T-helper 2 cell treated with Interferon-gamma antibody and Interleukin-4, amounts not matched to agents 5 μg/mL and 100 μg/mL, for 36 hours (primary cell): ENCODE measurements around the gene GP2.

ENCODE experiments used
- DNase-seq: peaks from one replicate; pipeline ENCODE4 v3.0.0; 2021; ENCODE audit warnings: low spot score
- H3K27ac Mint-ChIP-seq: one replicate; pipeline ENCODE4 v1.8.0; 2021; ENCODE audit warnings: mild to moderate bottlenecking, mixed read lengths
- H3K27me3 Mint-ChIP-seq: one replicate; pipeline ENCODE4 v1.8.0; 2021; ENCODE audit warnings: low read depth, mixed read lengths
- H3K36me3 Mint-ChIP-seq: one replicate; pipeline ENCODE4 v1.8.0; 2021; ENCODE audit warnings: low read depth, mixed read lengths
- H3K4me1 Mint-ChIP-seq: one replicate; pipeline ENCODE4 v1.8.0; 2021; ENCODE audit warnings: low read depth, mixed read lengths
- H3K4me3 Mint-ChIP-seq: one replicate; pipeline ENCODE4 v1.8.0; 2022; ENCODE audit warnings: mild to moderate bottlenecking, moderate library complexity, mixed read lengths
- H3K9me3 Mint-ChIP-seq: one replicate; pipeline ENCODE4 v1.8.0; 2021; ENCODE audit warnings: mixed read lengths

The GP2 gene

DNA sequence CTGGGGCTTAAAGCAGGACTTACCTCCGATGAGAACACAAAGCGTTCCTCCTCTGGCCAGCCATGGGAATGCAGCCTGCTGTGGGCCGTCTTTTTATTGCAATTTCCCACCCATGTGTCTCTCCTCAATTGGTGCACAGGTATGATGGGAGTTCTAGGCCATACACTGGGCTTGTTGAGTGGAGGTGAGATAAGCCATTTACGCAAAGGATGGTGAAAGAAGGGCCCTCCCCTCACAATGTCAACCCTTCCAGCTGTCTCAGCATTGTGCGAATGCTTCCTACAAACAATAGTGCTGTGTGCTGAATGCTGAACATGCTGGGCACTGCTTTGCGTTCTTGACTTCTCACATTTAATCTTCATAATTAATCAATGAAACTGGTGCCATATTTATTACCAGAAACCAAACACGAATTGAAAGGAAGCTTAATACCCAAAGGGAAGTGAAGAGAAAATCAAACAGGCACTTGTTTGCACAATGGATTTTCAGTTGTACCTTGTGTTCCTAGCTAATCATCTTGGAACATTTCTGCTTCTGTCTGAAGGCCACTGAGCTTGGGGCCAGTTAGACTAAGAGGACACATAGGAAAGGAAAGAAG is at the start of gene GP2:
Gene GP2, minus strand, starts transcription at position 70 of the 598 bp plus-strand sequence. CDS start 1,082 bp downstream, outside the sequence.
- Mint-ChIP-seq H3K4me1 (no peaks in the 10 kb centered on the region), H3K27ac (no peak within 1 kb of the TSS)

DNA sequence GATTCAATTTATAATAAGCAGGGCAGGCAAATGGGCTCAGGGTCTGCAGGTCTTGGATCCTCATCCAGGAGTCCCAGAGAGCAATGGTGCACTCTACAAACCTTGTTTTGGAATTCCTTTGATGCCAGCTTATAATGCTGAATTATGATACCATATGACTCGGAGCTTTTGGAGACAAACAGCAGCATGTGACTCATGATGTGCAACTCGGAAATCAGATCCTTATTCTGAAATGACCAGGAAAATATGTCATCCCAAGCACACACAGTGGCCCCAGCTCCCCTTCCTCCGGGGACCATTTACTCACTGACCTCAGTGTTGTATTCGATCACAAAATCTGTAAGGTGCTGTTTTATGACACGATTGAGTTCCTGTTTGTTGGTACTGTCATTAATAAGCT is 45.4 kb upstream of the GP2 start:
- Mint-ChIP-seq H3K9me3 (no peaks in the 10 kb centered on the region), H3K27me3 (peaks cover 3% of the 10 kb centered on the region), H3K27ac (no peak overlapping the region), H3K4me3 (no peak overlapping the region), H3K4me1 (no peaks in the 10 kb centered on the region), H3K36me3 (no peaks in the 10 kb centered on the region)
- no peak for DNase-seq

More for the DNA sequence above, at the start of gene GP2:
- no peaks in the 10 kb centered on the region for H3K27me3 Mint-ChIP-seq
- DNase-seq, result no peak
- no peak within 1 kb of the TSS for H3K4me3 Mint-ChIP-seq
- H3K36me3 Mint-ChIP-seq, result no peaks in the 10 kb centered on the region
- H3K9me3 Mint-ChIP-seq, result no peaks in the 10 kb centered on the region

DNA sequence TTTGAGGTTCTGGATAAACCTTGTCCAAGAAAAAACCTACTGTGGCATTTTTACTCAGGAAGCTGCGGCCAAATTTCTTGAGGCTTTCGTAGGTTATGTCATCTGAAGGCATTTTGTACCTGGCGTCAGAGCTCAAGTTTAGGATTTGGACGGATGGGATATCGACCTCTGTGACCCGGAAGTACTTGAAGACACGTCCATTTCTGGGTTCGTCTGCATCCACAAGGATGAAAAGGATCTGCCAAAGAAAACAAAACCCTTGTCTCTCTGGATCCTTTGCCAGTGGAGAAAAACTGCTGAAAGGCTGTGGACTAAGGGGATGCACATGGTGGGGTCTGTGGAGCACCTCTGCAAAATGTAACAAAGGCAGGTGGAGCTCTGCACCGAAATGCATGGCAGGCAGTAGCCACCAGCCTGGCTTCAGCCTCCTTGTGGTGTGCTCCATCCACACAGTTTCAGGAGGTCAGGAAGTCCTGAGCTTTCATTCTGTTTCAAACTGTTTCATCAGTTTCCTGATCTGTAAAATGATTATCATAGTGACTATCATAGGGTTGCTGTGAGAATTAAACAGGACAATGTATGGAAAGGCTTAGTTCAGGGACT is 42.2 kb upstream of the GP2 start:
- Mint-ChIP-seq H3K27me3 (no peaks in the 10 kb centered on the region), H3K9me3 (no peaks in the 10 kb centered on the region), H3K4me3 (no peak overlapping the region), H3K36me3 (no peaks in the 10 kb centered on the region), H3K4me1 (no peaks in the 10 kb centered on the region), H3K27ac (no peak overlapping the region)
- DNase-seq, result no peak

DNA sequence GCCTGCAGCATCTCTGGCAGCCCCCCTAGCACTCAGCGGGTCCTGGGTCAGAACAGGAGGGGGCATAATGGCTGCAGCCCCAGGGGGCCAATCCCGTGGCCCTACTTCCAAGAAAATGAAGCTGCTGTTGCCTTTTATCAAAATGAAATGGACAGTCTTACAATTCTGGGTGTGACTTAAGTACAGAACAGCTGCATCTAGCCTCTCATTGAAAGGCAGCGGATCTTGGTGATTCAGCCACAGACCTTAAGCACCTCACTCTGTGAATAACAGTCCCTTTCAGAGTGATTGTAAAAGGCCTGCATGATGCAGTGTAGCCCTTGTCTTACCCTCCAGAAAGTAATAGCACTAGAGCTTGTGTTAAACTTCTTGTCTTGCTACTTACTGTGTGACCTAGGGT is 36.7 kb upstream of the GP2 start:
- H3K36me3 Mint-ChIP-seq, result no peaks in the 10 kb centered on the region
- DNase-seq, result no peak
- no peaks in the 10 kb centered on the region for H3K27me3 Mint-ChIP-seq
- no peaks in the 10 kb centered on the region for H3K9me3 Mint-ChIP-seq
- H3K27ac Mint-ChIP-seq, result no peak overlapping the region
- no peak overlapping the region for H3K4me3 Mint-ChIP-seq
- no peaks in the 10 kb centered on the region for H3K4me1 Mint-ChIP-seq

DNA sequence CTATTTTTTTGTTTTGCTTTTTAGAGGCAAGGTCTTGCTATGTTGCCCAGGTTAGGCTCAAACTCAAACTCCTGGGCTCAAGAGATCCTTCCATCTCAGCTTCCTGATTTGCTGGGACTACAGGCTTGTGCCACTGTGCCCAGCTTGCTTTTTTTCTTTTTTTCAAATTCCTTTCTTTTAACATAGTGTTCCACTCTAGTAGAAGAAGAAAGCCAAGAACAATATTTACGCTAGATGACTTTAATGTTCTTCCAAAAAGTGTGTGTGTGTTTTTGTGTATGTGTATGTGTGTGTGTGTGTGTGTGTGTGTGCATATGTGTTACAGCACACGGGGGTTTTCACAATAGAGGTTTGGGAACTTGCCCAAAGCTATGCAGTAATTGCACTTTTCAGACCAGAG is 35.9 kb upstream of the GP2 start:
- DNase-seq, result no peak
- H3K4me3 Mint-ChIP-seq, result no peak overlapping the region
- H3K27ac Mint-ChIP-seq, result no peak overlapping the region
- no peaks in the 10 kb centered on the region for H3K4me1 Mint-ChIP-seq
- no peaks in the 10 kb centered on the region for H3K36me3 Mint-ChIP-seq
- H3K27me3 Mint-ChIP-seq, result no peaks in the 10 kb centered on the region
- no peaks in the 10 kb centered on the region for H3K9me3 Mint-ChIP-seq

DNA sequence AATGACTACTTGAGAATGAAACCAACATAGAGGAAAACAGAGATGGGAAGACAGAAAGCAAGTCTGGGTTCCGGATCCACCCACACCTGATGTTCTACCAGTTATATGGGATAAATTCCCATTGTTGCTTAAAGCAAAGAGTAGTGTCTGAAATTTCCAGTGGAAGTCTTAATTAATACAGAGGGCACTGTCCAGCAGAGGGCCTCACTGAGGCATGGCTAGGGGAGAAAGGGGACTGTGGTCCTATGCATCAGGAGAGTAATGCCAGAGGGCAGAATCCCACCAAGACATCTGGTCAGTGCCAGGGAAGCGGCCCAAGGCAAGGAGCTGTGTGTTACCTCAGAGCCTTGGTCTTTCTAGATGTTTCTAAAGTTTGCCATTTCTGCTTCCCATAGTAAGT is 32.7 kb upstream of the GP2 start:
- Mint-ChIP-seq H3K27me3 (no peaks in the 10 kb centered on the region), H3K4me3 (no peak overlapping the region), H3K9me3 (no peaks in the 10 kb centered on the region), H3K4me1 (no peaks in the 10 kb centered on the region), H3K36me3 (no peaks in the 10 kb centered on the region), H3K27ac (no peak overlapping the region)
- no peak for DNase-seq

DNA sequence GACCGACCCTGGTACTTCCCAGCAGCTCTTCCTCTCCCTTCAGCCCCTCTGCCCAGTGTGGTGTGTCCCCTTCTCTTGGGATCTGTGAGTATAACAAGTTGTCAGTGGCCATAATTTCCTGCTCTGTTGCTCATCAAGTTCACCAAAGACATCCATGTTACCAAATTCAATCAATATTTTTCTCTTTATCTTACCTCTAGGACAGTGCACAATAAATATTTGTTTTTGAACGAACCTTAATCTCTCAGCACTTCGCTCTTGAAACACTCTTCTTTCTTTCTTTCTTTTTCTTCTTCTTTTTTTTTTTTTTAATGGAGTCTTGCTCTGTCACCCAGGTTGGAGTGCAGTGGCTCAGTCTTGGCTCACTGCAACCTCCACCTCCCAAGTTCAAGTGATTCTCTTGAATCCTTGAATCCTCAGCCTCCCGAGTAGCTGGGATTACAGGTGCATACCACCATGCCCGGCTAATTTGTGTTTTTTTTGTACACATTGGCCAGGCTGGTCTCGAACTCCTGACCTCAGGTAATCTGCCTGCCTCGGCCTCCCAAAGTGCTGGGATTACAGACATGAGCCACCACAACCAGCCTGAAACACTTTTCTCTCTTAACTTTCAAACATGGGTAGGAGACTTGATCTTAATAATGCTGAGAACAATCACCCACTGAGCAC is 27.9 kb upstream of the GP2 start:
- Mint-ChIP-seq H3K9me3 (no peaks in the 10 kb centered on the region), H3K36me3 (no peaks in the 10 kb centered on the region), H3K4me1 (no peaks in the 10 kb centered on the region), H3K4me3 (no peak overlapping the region), H3K27ac (no peak overlapping the region), H3K27me3 (no peaks in the 10 kb centered on the region)
- DNase-seq, result no peak

DNA sequence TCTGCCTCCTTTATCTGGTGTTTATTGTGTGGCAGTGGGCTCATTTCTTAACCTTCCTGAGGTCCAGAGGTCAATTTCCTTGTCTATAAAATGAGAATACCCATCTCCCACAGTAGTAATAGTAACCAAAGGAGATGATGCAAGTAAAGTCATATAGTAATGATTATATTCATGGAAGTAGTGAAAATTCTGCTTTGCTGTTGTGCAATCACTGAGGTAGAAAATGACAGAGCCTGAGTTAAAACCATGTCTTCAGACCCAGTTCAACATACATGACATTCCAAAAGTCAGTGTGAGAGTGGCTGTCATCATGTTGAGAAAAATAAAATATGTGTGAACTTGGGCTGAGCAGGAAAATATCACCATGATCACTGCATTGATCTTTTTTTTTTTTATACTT is 26.1 kb upstream of the GP2 start:
- no peaks in the 10 kb centered on the region for H3K9me3 Mint-ChIP-seq
- H3K4me1 Mint-ChIP-seq, result no peaks in the 10 kb centered on the region
- H3K27me3 Mint-ChIP-seq, result no peaks in the 10 kb centered on the region
- H3K36me3 Mint-ChIP-seq, result no peaks in the 10 kb centered on the region
- H3K27ac Mint-ChIP-seq, result no peak overlapping the region
- DNase-seq, result no peak
- no peak overlapping the region for H3K4me3 Mint-ChIP-seq

DNA sequence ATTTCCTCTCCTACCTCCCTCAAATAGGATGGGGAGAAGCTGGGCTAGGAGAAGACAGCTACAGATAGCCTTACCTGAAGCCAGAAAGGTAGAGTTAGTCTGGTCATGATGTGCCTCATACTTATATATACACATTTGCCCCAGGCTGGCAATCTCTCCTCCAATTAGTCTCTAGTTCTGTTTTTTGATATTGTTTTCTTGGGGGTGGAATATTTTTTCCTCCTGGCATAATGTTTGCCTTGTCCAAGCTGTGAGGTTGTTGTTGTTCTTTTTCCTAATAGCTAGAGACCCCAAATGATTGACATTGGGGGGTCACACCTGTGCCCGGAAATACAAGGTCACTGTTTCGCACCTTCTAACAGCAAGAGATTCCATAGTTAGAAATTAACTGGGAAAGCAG is 25.3 kb upstream of the GP2 start, which contains the start of gene UMOD:
Gene UMOD, minus strand, starts transcription at position 101 of the 400 bp plus-strand sequence. CDS start 1,978 bp downstream, outside the sequence.
- no peak within 1 kb of the TSS for H3K4me3 Mint-ChIP-seq
- H3K4me1 Mint-ChIP-seq, result no peaks in the 10 kb centered on the region
- no peak within 1 kb of the TSS for H3K27ac Mint-ChIP-seq
- no peaks in the 10 kb centered on the region for H3K36me3 Mint-ChIP-seq
- no peak for DNase-seq
- H3K9me3 Mint-ChIP-seq, result no peaks in the 10 kb centered on the region
- H3K27me3 Mint-ChIP-seq, result no peaks in the 10 kb centered on the region

DNA sequence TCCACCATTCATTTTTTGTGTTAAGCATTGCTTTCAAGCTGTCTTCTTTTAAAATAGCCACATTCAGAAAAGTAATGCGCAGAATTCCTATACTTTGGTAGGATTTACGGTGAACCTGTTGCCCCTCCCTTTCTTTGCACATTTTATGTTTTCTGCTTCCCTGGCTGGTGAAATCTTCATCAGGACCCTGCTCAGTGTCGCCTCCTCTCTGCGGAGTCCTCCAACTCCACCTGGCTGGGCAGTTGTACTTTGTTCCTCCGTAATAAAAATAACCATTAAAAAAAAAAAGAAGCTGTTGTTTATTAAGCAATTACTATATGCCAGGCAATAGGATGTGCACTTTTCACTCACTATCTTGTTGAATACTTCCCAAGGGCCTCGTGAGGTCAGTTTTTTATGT is 22.3 kb upstream of the GP2 start:
- H3K4me1 Mint-ChIP-seq, result no peaks in the 10 kb centered on the region
- no peak for DNase-seq
- H3K4me3 Mint-ChIP-seq, result no peak overlapping the region
- H3K9me3 Mint-ChIP-seq, result no peaks in the 10 kb centered on the region
- H3K36me3 Mint-ChIP-seq, result no peaks in the 10 kb centered on the region
- H3K27me3 Mint-ChIP-seq, result no peaks in the 10 kb centered on the region
- H3K27ac Mint-ChIP-seq, result no peak overlapping the region

DNA sequence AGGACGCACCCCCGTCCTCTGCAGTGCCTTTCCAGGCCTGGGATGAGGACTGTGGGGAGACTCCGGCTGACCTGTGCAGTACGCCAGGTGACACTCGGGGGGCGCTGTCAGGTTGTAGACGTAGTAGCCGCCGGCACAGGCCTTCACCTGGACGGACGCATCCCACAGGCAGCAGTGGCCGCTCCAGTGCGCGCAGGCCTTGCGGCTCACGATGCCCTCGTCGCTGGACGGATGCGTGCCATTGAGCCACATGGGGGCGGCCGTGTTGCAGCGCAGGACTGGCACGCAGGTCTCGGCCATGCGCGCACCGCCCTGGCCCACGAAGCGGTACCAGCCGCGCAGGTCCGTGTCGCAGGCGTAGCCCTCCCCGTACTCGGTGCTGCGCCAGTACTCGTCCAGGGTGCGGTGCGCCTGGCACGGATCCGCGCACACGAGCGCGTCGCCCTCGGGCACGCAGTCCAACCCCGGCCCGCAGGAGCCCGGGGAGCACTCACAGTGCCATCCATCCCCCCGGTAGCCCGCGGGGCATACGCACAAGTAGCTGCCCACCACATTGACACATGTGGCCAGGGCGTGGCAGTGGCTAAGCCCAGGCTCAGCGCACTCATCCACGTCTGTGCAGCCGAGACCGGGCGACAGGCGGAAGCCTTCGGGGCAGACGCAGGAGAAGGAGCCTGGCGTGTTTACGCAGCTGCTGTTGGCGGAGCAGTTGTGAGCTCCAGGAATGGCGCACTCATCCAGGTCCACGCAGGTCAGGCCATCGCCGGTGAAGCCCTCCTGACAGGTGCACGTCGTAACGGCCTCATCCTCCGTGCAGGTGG is 21.3 kb upstream of the GP2 start:
- H3K4me3 Mint-ChIP-seq, result no peak overlapping the region
- no peak for DNase-seq
- no peaks in the 10 kb centered on the region for H3K27me3 Mint-ChIP-seq
- no peak overlapping the region for H3K27ac Mint-ChIP-seq
- H3K4me1 Mint-ChIP-seq, result no peaks in the 10 kb centered on the region
- no peaks in the 10 kb centered on the region for H3K9me3 Mint-ChIP-seq
- no peaks in the 10 kb centered on the region for H3K36me3 Mint-ChIP-seq

DNA sequence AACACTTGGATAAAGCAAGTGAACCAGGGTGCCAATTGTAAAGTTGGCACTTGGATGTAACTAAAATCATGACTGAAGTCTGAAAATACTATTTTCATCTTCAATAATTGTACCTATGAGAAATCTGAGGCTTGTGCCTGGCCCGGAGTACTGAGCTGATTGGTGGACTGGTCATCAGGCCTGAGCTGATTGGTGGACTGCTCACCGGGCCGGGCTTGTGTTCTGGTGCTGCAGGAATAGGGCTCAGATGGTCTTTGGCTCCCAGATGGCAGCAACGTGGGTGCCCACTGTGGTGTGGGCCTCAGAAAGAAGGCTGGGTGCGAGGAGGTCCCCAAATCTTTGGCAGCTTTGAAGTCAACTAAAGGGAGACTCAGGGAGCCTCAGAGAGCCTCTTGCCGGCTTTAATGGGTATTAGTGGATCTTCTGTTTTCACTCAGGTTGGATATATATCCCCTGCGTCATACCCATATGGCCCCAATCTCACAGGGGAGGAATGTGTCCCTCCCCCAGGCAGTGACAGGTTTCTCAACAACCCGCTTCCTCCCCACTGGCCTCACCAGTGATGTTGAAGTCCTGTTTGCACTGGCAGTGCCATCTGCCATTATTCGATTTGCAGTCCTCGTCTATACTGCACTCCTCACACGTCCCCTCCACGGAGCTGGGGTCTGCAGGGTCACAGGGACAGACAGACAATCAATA is 20.5 kb upstream of the GP2 start:
- no peaks in the 10 kb centered on the region for H3K36me3 Mint-ChIP-seq
- no peaks in the 10 kb centered on the region for H3K4me1 Mint-ChIP-seq
- no peaks in the 10 kb centered on the region for H3K27me3 Mint-ChIP-seq
- H3K9me3 Mint-ChIP-seq, result no peaks in the 10 kb centered on the region
- H3K4me3 Mint-ChIP-seq, result no peak overlapping the region
- no peak for DNase-seq
- H3K27ac Mint-ChIP-seq, result no peak overlapping the region

DNA sequence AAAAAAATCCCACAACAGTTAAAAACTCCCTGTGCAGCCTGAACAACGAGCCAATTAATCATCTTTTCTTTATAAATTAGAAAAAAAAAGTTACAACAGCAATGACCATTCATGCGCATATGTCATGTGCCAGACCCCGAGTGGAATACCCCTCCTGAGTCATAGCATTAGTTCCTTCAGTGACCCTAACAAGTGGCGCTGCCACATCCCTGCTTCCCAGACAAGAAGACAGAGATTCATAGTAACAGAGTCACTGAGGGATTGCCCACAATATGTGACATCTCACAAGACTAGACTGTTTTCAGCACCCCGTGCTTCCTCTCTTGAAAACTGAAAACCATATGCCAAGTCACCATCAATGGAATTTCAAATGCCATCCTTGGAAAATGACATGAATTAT is 17.3 kb upstream of the GP2 start:
- H3K36me3 Mint-ChIP-seq, result no peaks in the 10 kb centered on the region
- H3K9me3 Mint-ChIP-seq, result no peaks in the 10 kb centered on the region
- no peak overlapping the region for H3K27ac Mint-ChIP-seq
- DNase-seq, result no peak
- no peaks in the 10 kb centered on the region for H3K27me3 Mint-ChIP-seq
- no peaks in the 10 kb centered on the region for H3K4me1 Mint-ChIP-seq
- H3K4me3 Mint-ChIP-seq, result no peak overlapping the region
